ENCODE results near the gene ITPK1.

The ITPK1 gene

GRCh38 chr14:93027810-93028723 is 87.7 kb downstream of the ITPK1 start:
- H3K4me3 Mint-ChIP-seq = no peak overlapping the region
- peaks cover 6% of the 10 kb centered on the region for H3K4me1 Mint-ChIP-seq (ENCODE audit: low read depth)
- no peaks in the 10 kb centered on the region for H3K36me3 Mint-ChIP-seq (ENCODE audit: low read depth)
- no peaks in the 10 kb centered on the region for H3K27me3 Mint-ChIP-seq (ENCODE audit: low read depth)
- no peak for DNase-seq (ENCODE audit: low spot score)
- no peak overlapping the region for H3K27ac Mint-ChIP-seq
- no peaks in the 10 kb centered on the region for H3K9me3 Mint-ChIP-seq

GRCh38 chr14:93026339-93026738 is 89.4 kb downstream of the ITPK1 start:
- Mint-ChIP-seq H3K4me1 (ENCODE audit: low read depth) (peaks cover 8% of the 10 kb centered on the region), H3K9me3 (no peaks in the 10 kb centered on the region), H3K27me3 (ENCODE audit: low read depth) (no peaks in the 10 kb centered on the region)

GRCh38 chr14:93025055-93025454 is 90.7 kb downstream of the ITPK1 start:
- Mint-ChIP-seq H3K27me3 (ENCODE audit: low read depth) (no peaks in the 10 kb centered on the region), H3K27ac (no peak overlapping the region), H3K4me1 (ENCODE audit: low read depth) (peaks cover 8% of the 10 kb centered on the region), H3K36me3 (ENCODE audit: low read depth) (peaks cover 2% of the 10 kb centered on the region), H3K9me3 (no peaks in the 10 kb centered on the region), H3K4me3 (no peak overlapping the region)
- DNase-seq (ENCODE audit: low spot score) = no peak

More at GRCh38 chr14:93026339-93026738, 89.4 kb downstream of the ITPK1 start:
- no peak overlapping the region for H3K4me3 Mint-ChIP-seq
- no peak for DNase-seq (ENCODE audit: low spot score)
- H3K36me3 Mint-ChIP-seq (ENCODE audit: low read depth) = peaks cover 2% of the 10 kb centered on the region
- no peak overlapping the region for H3K27ac Mint-ChIP-seq

GRCh38 chr14:93024493-93024892 is 91.2 kb downstream of the ITPK1 start:
- Mint-ChIP-seq H3K9me3 (no peaks in the 10 kb centered on the region), H3K27ac (no peak overlapping the region), H3K36me3 (ENCODE audit: low read depth) (peaks cover 2% of the 10 kb centered on the region), H3K4me1 (ENCODE audit: low read depth) (peaks cover 8% of the 10 kb centered on the region), H3K27me3 (ENCODE audit: low read depth) (no peaks in the 10 kb centered on the region), H3K4me3 (no peak overlapping the region)
- no peak for DNase-seq (ENCODE audit: low spot score)

- H3K4me1 Mint-ChIP-seq (ENCODE audit: low read depth) = peaks cover 8% of the 10 kb centered on the region
- no peaks in the 10 kb centered on the region for H3K9me3 Mint-ChIP-seq
- H3K27me3 Mint-ChIP-seq (ENCODE audit: low read depth) = no peaks in the 10 kb centered on the region
- no peak overlapping the region for H3K4me3 Mint-ChIP-seq
- H3K27ac Mint-ChIP-seq = no peak overlapping the region
- H3K36me3 Mint-ChIP-seq (ENCODE audit: low read depth) = peaks cover 2% of the 10 kb centered on the region
- DNase-seq (ENCODE audit: low spot score) = no peak
These were observed 91.8 kb downstream of the ITPK1 start for GRCh38 chr14:93023802-93024434.

- Mint-ChIP-seq H3K9me3 (no peaks in the 10 kb centered on the region), H3K4me3 (no peak overlapping the region), H3K36me3 (ENCODE audit: low read depth) (peaks cover 2% of the 10 kb centered on the region), H3K27me3 (ENCODE audit: low read depth) (no peaks in the 10 kb centered on the region), H3K27ac (no peak overlapping the region), H3K4me1 (ENCODE audit: low read depth) (peaks cover 8% of the 10 kb centered on the region)
- no peak for DNase-seq (ENCODE audit: low spot score)
These were observed 92.7 kb downstream of the ITPK1 start for GRCh38 chr14:93023039-93023438.

GRCh38 chr14:93019970-93020369 is 95.8 kb downstream of the ITPK1 start:
- Mint-ChIP-seq H3K27me3 (ENCODE audit: low read depth) (no peaks in the 10 kb centered on the region), H3K27ac (no peak overlapping the region), H3K4me1 (ENCODE audit: low read depth) (peaks cover 7% of the 10 kb centered on the region), H3K4me3 (no peak overlapping the region), H3K9me3 (no peaks in the 10 kb centered on the region), H3K36me3 (ENCODE audit: low read depth) (peaks cover 2% of the 10 kb centered on the region)
- no peak for DNase-seq (ENCODE audit: low spot score)

- no peak for DNase-seq (ENCODE audit: low spot score)
- H3K27ac Mint-ChIP-seq = no peak overlapping the region
- H3K27me3 Mint-ChIP-seq (ENCODE audit: low read depth) = no peaks in the 10 kb centered on the region
- H3K4me1 Mint-ChIP-seq (ENCODE audit: low read depth) = peaks cover 10% of the 10 kb centered on the region
- H3K36me3 Mint-ChIP-seq (ENCODE audit: low read depth) = peaks cover 4% of the 10 kb centered on the region
- H3K9me3 Mint-ChIP-seq = no peaks in the 10 kb centered on the region
- no peak overlapping the region for H3K4me3 Mint-ChIP-seq
These were observed 96.3 kb downstream of the ITPK1 start for GRCh38 chr14:93019367-93019843.

- Mint-ChIP-seq H3K4me3 (no peak overlapping the region), H3K36me3 (ENCODE audit: low read depth) (peaks cover 4% of the 10 kb centered on the region), H3K27ac (no peak overlapping the region), H3K27me3 (ENCODE audit: low read depth) (no peaks in the 10 kb centered on the region), H3K9me3 (no peaks in the 10 kb centered on the region), H3K4me1 (ENCODE audit: low read depth) (peaks cover 18% of the 10 kb centered on the region)
- DNase-seq (ENCODE audit: low spot score) = no peak
These were observed 97.4 kb downstream of the ITPK1 start for GRCh38 chr14:93018366-93018765.

- H3K4me3 Mint-ChIP-seq = no peak overlapping the region
- peaks cover 4% of the 10 kb centered on the region for H3K36me3 Mint-ChIP-seq (ENCODE audit: low read depth)
- no peak for DNase-seq (ENCODE audit: low spot score)
- H3K9me3 Mint-ChIP-seq = no peaks in the 10 kb centered on the region
- no peak overlapping the region for H3K27ac Mint-ChIP-seq
- H3K4me1 Mint-ChIP-seq (ENCODE audit: low read depth) = peaks cover 20% of the 10 kb centered on the region
- no peaks in the 10 kb centered on the region for H3K27me3 Mint-ChIP-seq (ENCODE audit: low read depth)
These were observed 97.8 kb downstream of the ITPK1 start for GRCh38 chr14:93017898-93018297.

- Mint-ChIP-seq H3K27ac (no peak overlapping the region), H3K4me1 (ENCODE audit: low read depth) (peaks cover 17% of the 10 kb centered on the region), H3K4me3 (no peak overlapping the region), H3K9me3 (no peaks in the 10 kb centered on the region), H3K36me3 (ENCODE audit: low read depth) (peaks cover 2% of the 10 kb centered on the region), H3K27me3 (ENCODE audit: low read depth) (no peaks in the 10 kb centered on the region)
- no peak for DNase-seq (ENCODE audit: low spot score)
These were observed 98.4 kb downstream of the ITPK1 start for GRCh38 chr14:93017301-93017797.

GRCh38 chr14:93016275-93016845 is 99.4 kb downstream of the ITPK1 start:
- peaks cover 17% of the 10 kb centered on the region for H3K4me1 Mint-ChIP-seq (ENCODE audit: low read depth)
- no peaks in the 10 kb centered on the region for H3K9me3 Mint-ChIP-seq
- no peak for DNase-seq (ENCODE audit: low spot score)
- no peaks in the 10 kb centered on the region for H3K27me3 Mint-ChIP-seq (ENCODE audit: low read depth)
- H3K36me3 Mint-ChIP-seq (ENCODE audit: low read depth) = peaks cover 2% of the 10 kb centered on the region
- no peak overlapping the region for H3K27ac Mint-ChIP-seq
- H3K4me3 Mint-ChIP-seq = no peak overlapping the region

GRCh38 chr14:93015505-93015904 is 100.2 kb downstream of the ITPK1 start:
- no peaks in the 10 kb centered on the region for H3K9me3 Mint-ChIP-seq
- no peaks in the 10 kb centered on the region for H3K27me3 Mint-ChIP-seq (ENCODE audit: low read depth)
- H3K27ac Mint-ChIP-seq = no peak overlapping the region
- DNase-seq (ENCODE audit: low spot score) = no peak
- peaks cover 2% of the 10 kb centered on the region for H3K36me3 Mint-ChIP-seq (ENCODE audit: low read depth)
- H3K4me1 Mint-ChIP-seq (ENCODE audit: low read depth) = peaks cover 17% of the 10 kb centered on the region
- H3K4me3 Mint-ChIP-seq = no peak overlapping the region

GRCh38 chr14:93015064-93015463 is 100.7 kb downstream of the ITPK1 start:
- peaks cover 2% of the 10 kb centered on the region for H3K36me3 Mint-ChIP-seq (ENCODE audit: low read depth)
- no peaks in the 10 kb centered on the region for H3K27me3 Mint-ChIP-seq (ENCODE audit: low read depth)
- H3K4me1 Mint-ChIP-seq (ENCODE audit: low read depth) = peaks cover 17% of the 10 kb centered on the region
- H3K9me3 Mint-ChIP-seq = no peaks in the 10 kb centered on the region
- DNase-seq (ENCODE audit: low spot score) = no peak
- no peak overlapping the region for H3K27ac Mint-ChIP-seq
- H3K4me3 Mint-ChIP-seq = no peak overlapping the region
